Common myeloid progenitor, CD34-positive (primary cell): ENCODE data around the gene ABCD4.

Source experiments
- CTCF ChIA-PET: fragments of 350-600 bp; sonication (Branson Sonifier 250); formaldehyde crosslinking; loops from one replicate; lab custom pipeline; 2021; ENCODE audit warnings: antibody characterized with exemption; lab: Charles Lee
- POLR2A ChIA-PET: fragments of 350-600 bp; sonication (Branson Sonifier 250); formaldehyde crosslinking; loops from one replicate; lab custom pipeline; 2021; ENCODE audit warnings: antibody characterized with exemption; lab: Charles Lee
- DNase-seq, 3 donors: peaks; one replicate each; pipeline versions ENCODE4 v3.0.0 to v3.0.0-alpha.2; 2013
- H3K27ac ChIP-seq, 2 experiments: 1 replicate in 1 of 2; 2 replicates in 1 of 2; pipeline ENCODE4 v1.7.0; 2013; ENCODE audit warnings: inconsistent platforms in 2 of 2, low read length in 2 of 2, mild to moderate bottlenecking in 2 of 2, low read depth in 1 of 2, moderate library complexity in 1 of 2; ENCODE audit not compliant: severe bottlenecking in 2 of 2, insufficient read depth in 1 of 2, poor library complexity in 1 of 2
- H3K27me3 ChIP-seq, 5 experiments: replicated peaks in 2 of 5; 1 replicate in 3 of 5; 2 replicates in 2 of 5; pipeline versions ENCODE4 v1.6.1 to v1.7.0; 2013; ENCODE audit warnings: low read length in 4 of 5, mild to moderate bottlenecking in 2 of 5, moderate library complexity in 2 of 5, inconsistent platforms in 1 of 5; ENCODE audit not compliant: insufficient read depth in 5 of 5, control insufficient read depth in 4 of 5
- H3K36me3 ChIP-seq, 4 experiments: 1 replicate in 2 of 4; 2 replicates in 2 of 4; pipeline versions ENCODE4 v1.6.1 to v1.7.0; 2013; ENCODE audit warnings: low read length in 3 of 4, control low read depth in 1 of 4, mild to moderate bottlenecking in 1 of 4; ENCODE audit not compliant: control insufficient read depth in 4 of 4, insufficient read depth in 4 of 4
- H3K4me1 ChIP-seq, 4 experiments: 1 replicate in 3 of 4; 2 replicates in 1 of 4; pipeline versions ENCODE4 v1.6.1 to v1.7.1; 2013; ENCODE audit warnings: low read length in 3 of 4, mild to moderate bottlenecking in 3 of 4, control low read depth in 1 of 4, inconsistent platforms in 1 of 4, moderate library complexity in 1 of 4; ENCODE audit not compliant: control insufficient read depth in 4 of 4, insufficient read depth in 4 of 4; ENCODE audit errors: control extremely low read depth in 1 of 4
- H3K4me3 ChIP-seq, 7 experiments: 1 replicate in 4 of 7; 2 replicates in 3 of 7; pipeline versions ENCODE4 v1.5.1 to v1.7.0; 2013; ENCODE audit warnings: mild to moderate bottlenecking in 7 of 7, low read length in 6 of 7, moderate library complexity in 6 of 7, inconsistent platforms in 2 of 7, low read depth in 2 of 7, control low read depth in 1 of 7; ENCODE audit not compliant: insufficient read depth in 4 of 7, control insufficient read depth in 1 of 7; ENCODE audit errors: extremely low read depth in 1 of 7
- H3K9me3 ChIP-seq, 5 experiments: 1 replicate in 4 of 5; 2 replicates in 1 of 5; pipeline versions ENCODE4 v1.6.1 to v1.7.1; 2013; ENCODE audit warnings: low read length in 4 of 5, mild to moderate bottlenecking in 2 of 5, inconsistent platforms in 1 of 5, low read depth in 1 of 5, moderate library complexity in 1 of 5; ENCODE audit not compliant: control insufficient read depth in 4 of 5, insufficient read depth in 2 of 5; ENCODE audit errors: control extremely low read depth in 1 of 5
- WGBS: methylation state at CpG from one replicate; pipeline ENCODE4 v1.1.5; 2013; ENCODE audit not compliant: insufficient coverage; 5-methylcytosine and 5-hydroxymethylcytosine counted together

ABCD4 gene

DNA sequence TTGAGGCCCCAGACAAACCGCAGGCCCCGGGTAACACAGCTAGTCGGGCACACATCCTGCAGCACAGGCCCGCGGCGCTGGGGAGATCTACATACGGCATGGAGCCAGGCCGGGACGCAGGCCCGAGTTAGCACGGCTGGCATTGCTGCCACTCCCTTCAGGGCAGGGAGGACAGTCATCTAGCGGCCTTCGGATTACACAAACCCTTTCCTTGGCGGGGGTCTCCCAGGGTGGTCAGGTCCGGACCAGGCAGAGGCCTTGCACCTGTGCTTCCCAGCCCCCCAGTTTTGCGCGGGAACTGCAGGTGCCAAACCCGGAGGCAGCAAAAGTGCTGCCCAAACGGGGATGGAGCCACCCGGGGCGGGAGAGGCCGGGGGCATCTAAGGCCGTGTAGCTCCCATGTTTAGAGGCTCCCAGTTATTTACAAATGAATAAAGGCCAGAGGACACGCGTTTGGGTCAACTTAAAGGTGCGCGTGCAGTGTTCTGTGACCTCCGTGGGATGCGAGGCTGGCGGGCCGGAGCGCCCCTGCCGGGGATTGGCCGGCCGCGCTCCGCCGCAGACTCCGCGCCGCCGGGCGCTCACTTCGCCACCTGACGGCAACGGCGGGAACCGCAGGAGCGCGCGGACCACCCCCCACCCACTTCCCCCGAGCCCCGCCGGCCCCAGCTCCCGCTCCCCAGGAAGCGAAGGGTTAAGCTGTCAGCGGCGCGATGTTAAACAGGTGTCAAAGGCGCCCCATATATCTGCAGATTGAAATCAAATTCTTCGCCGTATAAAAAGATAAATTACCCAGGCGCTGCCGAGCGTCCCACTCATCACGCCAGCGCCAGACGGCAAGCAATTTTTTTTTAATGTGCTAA is 45.4 kb downstream of the ABCD4 start:
- no peaks in the 10 kb centered on the region for H3K9me3 ChIP-seq
- no peaks in the 10 kb centered on the region for H3K36me3 ChIP-seq
- H3K27me3 ChIP-seq = peaks cover 6 to 28% (median 12%) of the 10 kb centered on the region in 5 experiments
- peak overlapping the region in 6 of 7 experiments; percentile 56 to 75 (median 66) for H3K4me3 ChIP-seq
- ChIA-PET CTCF (interaction anchor here (0.8 to 2.6 kb wide), 9 partner anchors 10 to 141 kb away, joined by 3 to 14 read pairs (median 5); no protein-coding TSS in a partner anchor), POLR2A (no interaction called here)
- 4% methylated on average over 53 of the region's 68 CpGs for WGBS
- H3K4me1 ChIP-seq = peaks cover 0 to 15% (median 14%) of the 10 kb centered on the region in 4 experiments
- DNase-seq = peak in 2 of 3 donors; percentile 61 to 69
- H3K27ac ChIP-seq = no peak overlapping the region

- 100% methylated on average over 3 of the region's 3 CpGs for WGBS
- no peaks in the 10 kb centered on the region for H3K9me3 ChIP-seq
- DNase-seq = no peak
- H3K27me3 ChIP-seq = peaks cover 6 to 29% (median 15%) of the 10 kb centered on the region in 5 experiments
- peaks cover 0 to 19% (median 15%) of the 10 kb centered on the region in 4 experiments for H3K4me1 ChIP-seq
- POLR2A ChIA-PET = interaction anchor here (0.6 kb wide), 2 partner anchors 14 to 720 kb away, joined by 4 read pairs; no protein-coding TSS in a partner anchor
- no peak overlapping the region for H3K4me3 ChIP-seq
- H3K27ac ChIP-seq = no peak overlapping the region
- CTCF ChIA-PET = no interaction called here
- H3K36me3 ChIP-seq = no peaks in the 10 kb centered on the region
These were observed 47.5 kb downstream of the ABCD4 start for GRCh38 chr14:74255281-74255680.

DNA sequence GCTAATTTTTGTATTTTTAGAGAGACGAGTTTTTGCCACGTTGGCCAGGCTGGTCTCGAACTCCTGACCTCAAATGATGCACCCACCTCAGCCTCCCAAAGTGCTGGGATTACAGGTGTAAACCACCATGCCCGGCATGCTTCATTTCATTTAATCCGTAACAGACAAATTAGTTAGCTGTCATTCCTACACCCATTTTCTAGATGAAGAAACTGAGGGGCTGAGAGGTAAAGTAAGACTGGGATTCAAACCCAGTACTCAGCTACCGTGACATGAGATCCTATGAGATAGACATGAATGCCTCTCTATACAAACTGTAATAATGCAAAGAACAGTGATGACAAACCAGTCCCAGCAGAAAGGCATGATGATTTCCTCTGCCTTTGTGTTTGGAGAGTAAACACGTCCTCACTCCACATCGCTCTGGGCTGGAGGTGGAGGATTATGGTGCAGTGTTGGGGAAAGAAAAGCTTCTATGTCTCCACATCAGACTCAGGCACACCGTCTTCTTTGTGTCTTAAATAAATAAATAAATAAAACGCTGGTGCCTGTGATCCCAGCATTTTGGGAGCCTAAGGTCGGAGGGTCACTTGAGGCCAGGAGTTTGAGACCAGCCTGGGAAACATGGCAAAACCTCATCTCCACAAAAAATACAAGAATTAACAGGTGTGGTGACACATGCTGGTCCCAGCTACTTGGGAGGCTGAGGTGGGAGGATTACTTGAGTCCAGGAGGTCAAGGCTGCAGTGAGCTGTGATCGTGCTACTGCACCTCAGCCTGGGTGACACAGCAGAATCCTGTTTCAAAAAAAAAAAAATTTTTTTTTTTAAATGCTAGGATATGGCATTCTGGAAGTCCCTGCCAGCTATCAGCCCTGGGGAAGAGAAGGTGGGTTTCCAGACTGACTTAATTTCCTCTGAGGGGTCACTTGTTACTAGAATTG is 53.0 kb downstream of the ABCD4 start:
- Histone ChIP-seq H3K4me3 (no peak overlapping the region), H3K4me1 (peaks cover 0 to 5% (median 1%) of the 10 kb centered on the region in 4 experiments), H3K36me3 (no peaks in the 10 kb centered on the region), H3K27ac (no peak overlapping the region), H3K9me3 (no peaks in the 10 kb centered on the region), H3K27me3 (peaks cover 0 to 36% (median 22%) of the 10 kb centered on the region in 5 experiments)
- ChIA-PET POLR2A (no interaction called here), CTCF (interaction anchor here (1.1 to 1.5 kb wide), 5 partner anchors 17 to 138 kb away, joined by 3 to 6 read pairs (median 3); no protein-coding TSS in a partner anchor)
- WGBS = 80% methylated on average over 5 of the region's 12 CpGs
- no peak for DNase-seq

GRCh38 chr14:74248017-74248416 is 54.7 kb downstream of the ABCD4 start:
- H3K36me3 ChIP-seq = no peaks in the 10 kb centered on the region
- no peak for DNase-seq
- H3K4me3 ChIP-seq = no peak overlapping the region
- CTCF ChIA-PET = interaction anchor here (0.6 to 2.6 kb wide), 4 partner anchors 29 to 135 kb away, joined by 3 to 11 read pairs (median 4); no protein-coding TSS in a partner anchor
- H3K27me3 ChIP-seq = peaks cover 0 to 51% (median 24%) of the 10 kb centered on the region in 5 experiments
- POLR2A ChIA-PET = no interaction called here
- no peaks in the 10 kb centered on the region for H3K9me3 ChIP-seq
- peaks cover 0 to 5% (median 1%) of the 10 kb centered on the region in 4 experiments for H3K4me1 ChIP-seq
- H3K27ac ChIP-seq = no peak overlapping the region
- 60% methylated on average over 1 of the region's 6 CpGs for WGBS

GRCh38 chr14:74246542-74246941 is 56.2 kb downstream of the ABCD4 start:
- WGBS = 96% methylated on average over 5 of the region's 8 CpGs
- CTCF ChIA-PET = interaction anchor here (0.9 to 2.6 kb wide), 7 partner anchors 9 to 134 kb away, joined by 3 to 11 read pairs (median 5); no protein-coding TSS in a partner anchor
- H3K4me1 ChIP-seq = peaks cover 0 to 6% (median 2%) of the 10 kb centered on the region in 4 experiments
- no peak overlapping the region for H3K4me3 ChIP-seq
- H3K9me3 ChIP-seq = no peaks in the 10 kb centered on the region
- no peak overlapping the region for H3K27ac ChIP-seq
- DNase-seq = no peak
- H3K36me3 ChIP-seq = no peaks in the 10 kb centered on the region
- POLR2A ChIA-PET = no interaction called here
- peaks cover 0 to 60% (median 29%) of the 10 kb centered on the region in 5 experiments for H3K27me3 ChIP-seq

DNA sequence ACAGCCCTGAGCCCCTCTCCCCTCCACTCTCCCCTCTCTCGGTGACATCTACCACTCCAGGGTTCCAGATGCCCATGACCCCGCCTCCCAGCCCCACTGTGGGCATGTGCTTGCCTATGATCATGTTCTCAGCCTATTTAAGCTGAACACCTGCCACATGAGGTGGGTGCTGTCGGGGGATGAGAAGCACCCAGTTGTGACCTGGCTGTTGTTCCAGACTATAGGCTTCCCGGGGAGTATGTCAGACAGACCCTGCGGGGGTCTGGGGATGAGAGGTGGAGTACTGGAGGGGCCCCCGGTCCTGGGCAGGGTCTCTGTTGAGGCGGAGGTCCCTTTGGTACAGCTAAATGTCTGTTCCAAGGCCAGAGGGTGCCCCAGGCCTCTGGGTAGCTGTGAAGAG is 57.4 kb downstream of the ABCD4 start:
- POLR2A ChIA-PET = no interaction called here
- no peak for DNase-seq
- Histone ChIP-seq H3K27me3 (peaks cover 0 to 73% (median 35%) of the 10 kb centered on the region in 5 experiments), H3K9me3 (no peaks in the 10 kb centered on the region), H3K27ac (no peak overlapping the region), H3K4me3 (no peak overlapping the region), H3K36me3 (no peaks in the 10 kb centered on the region), H3K4me1 (peaks cover 0 to 16% (median 13%) of the 10 kb centered on the region in 4 experiments)
- WGBS = 84% methylated on average over 7 of the region's 7 CpGs
- CTCF ChIA-PET = interaction anchor here (1.2 to 1.6 kb wide), 3 partner anchors 9 to 31 kb away, joined by 3 to 8 read pairs (median 5); no protein-coding TSS in a partner anchor
